Sigmoid colon (tissue), 7 donors: ENCODE results near the gene HOXB8. TPM values are rescaled to one million over a fixed set of nuclear protein-coding genes. Genes with fewer than 3 reads are reported as not detected.
A peak's percentile ranks its signal among the peaks of the same experiment; 100 is the strongest.

Experiments used
- DNase-seq: peaks from one replicate; pipeline ENCODE4 v3.0.0-alpha.2; 2019
- H3K27ac ChIP-seq, 4 donors: fragments of 200-600 bp; sonication (generic); one replicate each; pipeline ENCODE4 v1.5.1; 2016 to 2019; ENCODE audit warnings: mild to moderate bottlenecking in 1 of 4
- H3K27me3 ChIP-seq, 3 donors: fragments of 200-600 bp; sonication (generic); one replicate each; pipeline ENCODE4 v1.5.1; 2019; ENCODE audit warnings: mild to moderate bottlenecking in 1 of 3
- H3K36me3 ChIP-seq, 4 donors: fragments of 200-600 bp; sonication (generic); one replicate each; pipeline ENCODE4 v1.5.1; 2016 to 2019
- H3K4me1 ChIP-seq, 4 donors: fragments of 200-600 bp; sonication (generic); one replicate each; pipeline ENCODE4 v1.5.1; 2017 to 2019
- H3K4me3 ChIP-seq, 4 donors: fragments of 200-600 bp; sonication (generic); one replicate each; pipeline ENCODE4 v1.5.1; 2017 to 2019; ENCODE audit warnings: mild to moderate bottlenecking in 2 of 4, moderate library complexity in 1 of 4
- H3K9me3 ChIP-seq, 4 donors: fragments of 200-600 bp in 3 of 4; sonication (generic) in 3 of 4; one replicate each; pipeline versions ENCODE4 v1.5.1 to v1.6.1; 2013 to 2019
- CTCF ChIP-seq, 4 experiments: fragments of 450-650 bp in 3 of 4; fragments of 200-600 bp in 1 of 4; IDR thresholded peaks; one replicate each; pipeline ENCODE4 v1.5.1; 2016 to 2019; ENCODE audit warnings: antibody characterized with exemption in 4 of 4, mild to moderate bottlenecking in 3 of 4, moderate library complexity in 2 of 4
- EP300 ChIP-seq, 4 donors: sonication (generic); formaldehyde crosslinking; IDR thresholded peaks; one replicate each; pipeline ENCODE4 v1.6.1; 2017; ENCODE audit warnings: antibody characterized with exemption in 4 of 4
- POLR2A ChIP-seq, 2 donors: fragments of 450-650 bp; IDR thresholded peaks; one replicate each; pipeline ENCODE4 v1.6.1; 2016; ENCODE audit warnings: antibody characterized with exemption in 2 of 2, mild to moderate bottlenecking in 2 of 2, moderate library complexity in 2 of 2
- POLR2AphosphoS5 ChIP-seq, 4 donors: sonication (generic); formaldehyde crosslinking; IDR thresholded peaks; one replicate each; pipeline ENCODE4 v1.6.1; 2017; ENCODE audit warnings: antibody characterized with exemption in 4 of 4
- WGBS, 2 donors: extraction: QIAGEN DNeasy Blood & Tissue Kit; methylation state at CpG; one replicate each; pipeline ENCODE4 v1.1.7; 2013; 5-methylcytosine and 5-hydroxymethylcytosine counted together
- intact Hi-C: fragments of 100-400 bp; cut with DNase I; formaldehyde crosslinking; loops from one replicate; pipeline ENCODE4 v1.15.1; 2023
- polyA plus RNA-seq, 3 donors: library from polyadenylated mRNA; stranded (reverse); fragments of 200-250 nt; gene quantifications; one replicate each; pipeline ENCODE4 v1.2.3, GENCODE V29; 2013
- total RNA-seq, 4 donors: library from RNA; depleted of rRNA; stranded (reverse); fragments of >200 nt; gene quantifications; one replicate each; pipeline ENCODE4 v1.1.0, GENCODE V29; 2016
- donor health status: healthy with polysubstance abuse.
- donor health status: Bipolar disorder and iron deficiency.
- donor health status: healthy.

HOXB8 gene
- total RNA-seq = under 1 TPM in 1 of 4 donors, not detected in 3; 0.68 TPM
- 1 to 10 TPM; 2.1 to 3.4 (median 2.4) TPM for polyA plus RNA-seq

DNA sequence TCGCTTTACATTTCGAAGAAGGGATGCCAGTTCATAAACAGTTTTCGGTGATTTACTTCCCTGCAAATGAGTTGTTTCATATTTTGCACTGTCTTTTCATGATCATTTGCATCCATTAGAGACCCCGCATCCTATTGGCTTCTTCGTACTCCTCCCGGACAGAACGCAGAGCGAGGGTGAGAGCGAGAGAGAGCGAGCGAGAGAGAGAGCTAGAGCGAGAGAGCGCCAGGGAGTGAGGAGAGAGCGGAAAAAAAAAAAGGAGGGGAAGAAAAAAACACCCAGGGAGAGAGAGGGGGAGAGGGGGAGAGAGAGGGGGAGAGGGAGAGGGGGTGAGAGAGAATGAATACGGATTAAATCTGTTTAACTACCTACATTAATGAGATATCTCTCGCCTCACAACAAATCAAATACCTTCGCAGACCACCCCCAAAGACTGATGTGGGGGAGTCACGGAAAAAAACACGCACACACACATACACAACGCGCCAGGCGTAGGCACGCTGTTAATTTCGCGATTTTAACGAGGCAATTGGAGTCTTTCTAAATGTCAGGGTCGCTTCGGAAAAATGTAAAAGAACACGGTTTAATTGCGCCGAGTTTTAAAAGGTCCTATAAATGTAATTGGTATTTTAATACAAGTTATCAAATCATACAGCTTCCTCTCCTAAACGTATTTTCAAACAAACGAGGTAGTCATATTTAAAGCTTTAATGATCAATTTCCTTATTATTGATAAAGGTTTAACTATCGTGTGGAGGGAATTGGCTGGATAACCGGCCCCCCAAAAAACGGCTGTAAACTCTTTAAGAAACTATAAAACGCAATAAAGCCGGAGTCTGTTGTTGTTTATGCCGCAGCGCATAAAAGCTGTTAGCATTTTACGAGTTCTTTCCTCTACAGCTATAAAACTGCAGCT lies at the start of gene HOXB8:
TSS of gene HOXB8 (minus strand) at position 246 of the 916 bp plus-strand sequence. CDS start 588 bp downstream, outside the sequence.
- Histone ChIP-seq H3K9me3 (no peaks in the 10 kb centered on the region), H3K4me1 (peaks cover 0 to 62% (median 52%) of the 10 kb centered on the region in 4 donors), H3K27me3 (peaks cover 77 to 100% (median 88%) of the 10 kb centered on the region in 3 donors), H3K27ac (no peak within 1 kb of the TSS), H3K4me3 (peak within 1 kb of the TSS in 3 of 4 donors; percentile 7 to 59 (median 41)), H3K36me3 (no peaks in the 10 kb centered on the region)
- no peak for DNase-seq
- peak in 3 of 4 donors; percentile 11 to 48 (median 41) for TF ChIP-seq POLR2AphosphoS5 (IDR thresholded peaks at IDR 0.05)
- no peak for TF ChIP-seq POLR2A (IDR thresholded peaks at IDR 0.05)
- no peak for TF ChIP-seq EP300 (IDR thresholded peaks at IDR 0.05)
- TF ChIP-seq CTCF (IDR thresholded peaks at IDR 0.05) = no peak
- 6 to 11% methylated on average over 41 of the region's 41 CpGs for WGBS, 2 donors
- intact Hi-C loops = loop anchor here (5.0 to 10.0 kb wide), 4 partner anchors 102 to 591 kb away; partner anchors contain the start of gene IGF2BP1

- Histone ChIP-seq H3K4me3 (no peak overlapping the region), H3K9me3 (no peaks in the 10 kb centered on the region), H3K27ac (no peak overlapping the region), H3K36me3 (no peaks in the 10 kb centered on the region), H3K27me3 (peaks cover 0 to 27% (median 3%) of the 10 kb centered on the region in 3 donors), H3K4me1 (no peaks in the 10 kb centered on the region)
- no peak for DNase-seq
- intact Hi-C loops = no loop called here
- no peak for TF ChIP-seq POLR2A (IDR thresholded peaks at IDR 0.05)
- TF ChIP-seq POLR2AphosphoS5 (IDR thresholded peaks at IDR 0.05) = no peak
- TF ChIP-seq EP300 (IDR thresholded peaks at IDR 0.05) = no peak
- TF ChIP-seq CTCF (IDR thresholded peaks at IDR 0.05) = no peak
- WGBS, 2 donors = 84 to 88% methylated on average over 8 of the region's 8 CpGs
Measured at GRCh38 chr17:48663134-48663924, 48.2 kb upstream of the HOXB8 start.

DNA sequence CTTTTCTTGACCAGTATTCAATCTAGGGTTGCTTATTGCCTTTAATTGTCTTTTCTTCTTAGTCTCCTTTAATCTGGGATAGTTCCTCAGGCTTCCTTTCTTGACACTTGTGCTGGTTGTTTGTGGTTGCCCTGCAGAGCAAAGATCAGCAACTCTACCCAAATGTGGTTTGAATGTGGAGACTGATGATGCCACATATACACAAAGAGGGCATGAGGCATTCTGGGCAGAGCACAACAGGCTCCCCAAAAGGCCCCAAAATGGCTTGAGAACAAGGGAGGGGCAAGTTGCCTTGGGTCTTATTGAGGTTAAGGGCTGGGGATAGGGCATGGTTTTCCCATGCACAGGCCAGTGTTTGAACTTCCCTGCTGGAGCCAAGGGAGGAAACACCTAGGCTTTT lies 40.8 kb upstream of the HOXB8 start:
- TF ChIP-seq POLR2AphosphoS5 (IDR thresholded peaks at IDR 0.05) (no peak), EP300 (IDR thresholded peaks at IDR 0.05) (no peak), CTCF (IDR thresholded peaks at IDR 0.05) (no peak), POLR2A (IDR thresholded peaks at IDR 0.05) (no peak)
- DNase-seq = no peak
- Histone ChIP-seq H3K4me3 (no peak overlapping the region), H3K27ac (no peak overlapping the region), H3K36me3 (no peaks in the 10 kb centered on the region), H3K27me3 (peaks cover 0 to 11% (median 0%) of the 10 kb centered on the region in 3 donors), H3K4me1 (no peaks in the 10 kb centered on the region), H3K9me3 (no peaks in the 10 kb centered on the region)
- intact Hi-C loops = no loop called here

DNA sequence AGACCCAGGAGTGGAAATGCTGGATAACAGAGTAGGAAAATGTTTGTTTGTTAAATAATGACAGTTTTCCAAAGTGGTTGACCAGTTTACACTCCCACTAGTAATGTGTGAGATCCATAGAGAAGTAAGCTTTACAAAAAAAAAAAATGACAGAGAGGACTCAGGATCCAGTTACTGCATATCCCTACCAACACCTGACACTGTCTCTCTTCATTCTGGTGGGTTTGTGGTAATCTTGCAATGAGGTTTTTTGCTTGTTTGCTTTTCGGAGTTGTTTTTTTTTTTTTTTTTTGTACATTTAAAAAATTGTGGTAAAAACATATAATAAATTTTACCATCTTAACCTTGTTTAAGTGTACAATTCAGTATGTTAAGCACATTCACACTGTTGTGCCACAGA lies 34.6 kb upstream of the HOXB8 start:
- no peak overlapping the region for H3K4me3 ChIP-seq
- H3K27ac ChIP-seq = no peak overlapping the region
- intact Hi-C loops = no loop called here
- no peaks in the 10 kb centered on the region for H3K36me3 ChIP-seq
- TF ChIP-seq POLR2AphosphoS5 (IDR thresholded peaks at IDR 0.05) = no peak
- TF ChIP-seq EP300 (IDR thresholded peaks at IDR 0.05) = no peak
- no peak for TF ChIP-seq CTCF (IDR thresholded peaks at IDR 0.05)
- TF ChIP-seq POLR2A (IDR thresholded peaks at IDR 0.05) = no peak
- no peaks in the 10 kb centered on the region for H3K9me3 ChIP-seq
- H3K4me1 ChIP-seq = peaks cover 0 to 19% (median 15%) of the 10 kb centered on the region in 4 donors
- no peak for DNase-seq
- peaks cover 31 to 60% (median 39%) of the 10 kb centered on the region in 3 donors for H3K27me3 ChIP-seq
- 88 to 93% methylated on average over 1 of the region's 1 CpG for WGBS, 2 donors
